Lung (tissue), 12 donors: Measurements from ENCODE around the gene SZT2. TPM values are rescaled to one million over a fixed set of nuclear protein-coding genes. Genes with fewer than 3 reads are reported as not detected.

Experiments
- ATAC-seq: fragments of 200-7000 bp; cut with Tn5 transposase; one replicate; pipeline ENCODE4 v1.9.1; 2020; ENCODE audit warnings: moderate number of reproducible peaks; ENCODE audit not compliant: insufficient read depth, low FRiP score
- DNase-seq, 3 donors: peaks; one replicate each; pipeline ENCODE4 v3.0.0-alpha.2; 2013 to 2017
- H3K27ac ChIP-seq, 2 donors: one replicate each; pipeline ENCODE4 v1.5.1; 2013; ENCODE audit warnings: mild to moderate bottlenecking in 2 of 2, moderate library complexity in 2 of 2, control low read depth in 1 of 2, inconsistent platforms in 1 of 2, low read depth in 1 of 2, low read length in 1 of 2
- H3K27me3 ChIP-seq, 3 donors: one replicate each; pipeline ENCODE4 v1.5.1; 2013; ENCODE audit warnings: low read length in 2 of 3; ENCODE audit not compliant: control insufficient read depth in 3 of 3, insufficient read depth in 3 of 3
- H3K36me3 ChIP-seq, 4 donors: one replicate each; pipeline ENCODE4 v1.5.1; 2013; ENCODE audit warnings: low read length in 4 of 4, mild to moderate bottlenecking in 1 of 4, moderate library complexity in 1 of 4; ENCODE audit not compliant: control insufficient read depth in 4 of 4, insufficient read depth in 4 of 4
- H3K4me1 ChIP-seq, 5 donors: one replicate each; pipeline ENCODE4 v1.5.1; 2013; ENCODE audit warnings: low read length in 5 of 5, mild to moderate bottlenecking in 2 of 5, moderate library complexity in 1 of 5; ENCODE audit not compliant: control insufficient read depth in 5 of 5, insufficient read depth in 5 of 5
- H3K4me3 ChIP-seq: one replicate; pipeline ENCODE4 v1.5.1; 2013; ENCODE audit warnings: mild to moderate bottlenecking, control low read depth, moderate library complexity
- H3K9ac ChIP-seq, 2 donors: one replicate each; pipeline ENCODE4 v1.5.1; 2013; ENCODE audit warnings: low read length in 2 of 2, control low read depth in 1 of 2; ENCODE audit not compliant: insufficient read depth in 1 of 2
- H3K9me3 ChIP-seq, 4 donors: one replicate each; pipeline ENCODE4 v1.5.1; 2013; ENCODE audit warnings: low read length in 3 of 4, mild to moderate bottlenecking in 1 of 4, moderate library complexity in 1 of 4; ENCODE audit not compliant: control insufficient read depth in 4 of 4, insufficient read depth in 3 of 4
- WGBS, 2 donors: extraction: QIAGEN DNeasy Blood & Tissue Kit; methylation state at CpG; one replicate each; pipeline ENCODE4 v1.1.7; 2013; 5-methylcytosine and 5-hydroxymethylcytosine counted together
- polyA plus RNA-seq, 2 donors: library from polyadenylated mRNA; stranded (reverse); fragments of 200-250 nt; gene quantifications; one replicate each; pipeline ENCODE4 v1.2.1, GENCODE V29; 2013
- total RNA-seq, 2 donors: library from RNA; depleted of rRNA in 1 of 2; stranded (reverse); fragments of >200 nt in 1 of 2; gene quantifications; one replicate each; pipeline ENCODE4 v1.2.1, GENCODE V29; 2014 to 2021
- TF ChIP-seq, protein P1 (sequence below): IDR thresholded peaks from 2 replicates; pipeline ENCODE4 v1.5.1; 2012; ENCODE audit warnings: mild to moderate bottlenecking; ENCODE audit errors: control extremely low read depth, extremely low read depth
- donor health status: control.
- donor health status: control.
- donor health status: Bipolar disorder and iron deficiency.
- donor health status: healthy.
- donor health status: DM: yes; HTN: yes; CAD: no.

The SZT2 gene
- total and polyA plus RNA-seq, 4 donors, result 15.2 to 71.5 (median 40.2) TPM

DNA sequence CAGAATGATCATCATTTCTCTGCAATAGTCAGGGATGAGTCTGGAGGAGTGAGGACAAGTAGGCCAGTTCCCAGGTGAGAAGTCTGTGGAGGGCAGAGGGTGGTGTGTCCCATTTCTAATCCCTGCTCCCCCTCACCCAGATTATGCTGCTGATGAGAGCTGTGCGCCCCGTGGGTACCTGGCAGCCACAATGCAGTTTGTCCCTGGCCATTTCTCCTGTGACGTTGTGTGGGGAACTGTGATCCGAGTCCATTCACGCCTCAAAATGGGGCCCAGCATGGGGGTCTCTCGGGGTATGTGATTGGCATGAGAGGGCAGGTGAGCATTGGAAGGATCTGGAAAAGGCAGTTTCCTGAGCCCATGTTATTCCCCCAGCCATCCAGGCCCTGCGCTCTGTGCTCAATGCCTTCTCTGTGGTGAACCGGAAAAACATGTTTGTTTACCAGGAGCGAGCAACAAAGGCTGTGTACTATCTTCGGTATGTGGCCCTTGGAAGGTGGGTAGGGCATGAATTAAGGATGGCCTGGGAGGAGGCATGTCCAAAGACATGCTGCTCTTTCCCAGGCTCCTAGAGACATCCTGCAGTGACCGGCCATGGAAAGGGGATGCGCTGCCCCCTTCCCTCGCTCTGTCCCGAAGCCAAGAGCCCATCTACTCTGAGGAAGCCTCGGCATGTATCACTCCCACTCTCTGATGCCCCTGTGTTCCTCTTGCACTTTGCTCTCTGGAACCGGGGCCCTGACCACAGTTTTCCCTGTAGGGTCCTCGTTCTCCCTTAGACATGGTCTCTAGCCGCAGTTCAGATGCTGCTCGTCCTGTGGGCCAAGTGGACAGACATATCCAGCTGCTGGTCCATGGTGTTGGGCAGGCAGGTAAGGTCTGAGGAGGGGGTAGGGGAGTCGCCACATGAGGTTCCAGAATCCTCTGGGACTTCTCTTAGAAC is 47.6 kb downstream of the SZT2 start:
- WGBS, 2 donors, result 93 to 94% methylated on average over 20 of the region's 20 CpGs
- Histone ChIP-seq H3K27ac (no peak overlapping the region), H3K27me3 (no peaks in the 10 kb centered on the region), H3K9me3 (no peaks in the 10 kb centered on the region), H3K9ac (no peak overlapping the region), H3K4me1 (peaks cover 0 to 4% (median 0%) of the 10 kb centered on the region in 5 donors), H3K36me3 (peaks cover 8 to 60% (median 43%) of the 10 kb centered on the region in 4 donors), H3K4me3 (no peak overlapping the region)
- no peak for ATAC-seq
- DNase-seq, result peak in 1 of 3 donors; percentile 3
- TF ChIP-seq, protein P1, sequence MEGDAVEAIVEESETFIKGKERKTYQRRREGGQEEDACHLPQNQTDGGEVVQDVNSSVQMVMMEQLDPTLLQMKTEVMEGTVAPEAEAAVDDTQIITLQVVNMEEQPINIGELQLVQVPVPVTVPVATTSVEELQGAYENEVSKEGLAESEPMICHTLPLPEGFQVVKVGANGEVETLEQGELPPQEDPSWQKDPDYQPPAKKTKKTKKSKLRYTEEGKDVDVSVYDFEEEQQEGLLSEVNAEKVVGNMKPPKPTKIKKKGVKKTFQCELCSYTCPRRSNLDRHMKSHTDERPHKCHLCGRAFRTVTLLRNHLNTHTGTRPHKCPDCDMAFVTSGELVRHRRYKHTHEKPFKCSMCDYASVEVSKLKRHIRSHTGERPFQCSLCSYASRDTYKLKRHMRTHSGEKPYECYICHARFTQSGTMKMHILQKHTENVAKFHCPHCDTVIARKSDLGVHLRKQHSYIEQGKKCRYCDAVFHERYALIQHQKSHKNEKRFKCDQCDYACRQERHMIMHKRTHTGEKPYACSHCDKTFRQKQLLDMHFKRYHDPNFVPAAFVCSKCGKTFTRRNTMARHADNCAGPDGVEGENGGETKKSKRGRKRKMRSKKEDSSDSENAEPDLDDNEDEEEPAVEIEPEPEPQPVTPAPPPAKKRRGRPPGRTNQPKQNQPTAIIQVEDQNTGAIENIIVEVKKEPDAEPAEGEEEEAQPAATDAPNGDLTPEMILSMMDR, result no peak

- TF ChIP-seq, protein P1, result no peak
- ATAC-seq (no peak), DNase-seq (no peak)
- peaks cover 0 to 4% (median 0%) of the 10 kb centered on the region in 5 donors for H3K4me1 ChIP-seq
- no peak overlapping the region for H3K27ac ChIP-seq
- no peaks in the 10 kb centered on the region for H3K9me3 ChIP-seq
- no peaks in the 10 kb centered on the region for H3K27me3 ChIP-seq
- WGBS, 2 donors, result 93 to 98% methylated on average over 3 of the region's 3 CpGs
- no peak overlapping the region for H3K4me3 ChIP-seq
- no peak overlapping the region for H3K9ac ChIP-seq
- peaks cover 8 to 59% (median 43%) of the 10 kb centered on the region in 4 donors for H3K36me3 ChIP-seq
Observed at GRCh38 chr1:43438006-43438405, 48.3 kb downstream of the SZT2 start.

GRCh38 chr1:43438576-43438952 is 48.9 kb downstream of the SZT2 start:
- Histone ChIP-seq H3K4me1 (peaks cover 0 to 4% (median 0%) of the 10 kb centered on the region in 5 donors), H3K27me3 (no peaks in the 10 kb centered on the region), H3K4me3 (no peak overlapping the region), H3K9me3 (no peaks in the 10 kb centered on the region), H3K27ac (no peak overlapping the region), H3K36me3 (peaks cover 5 to 57% (median 45%) of the 10 kb centered on the region in 4 donors), H3K9ac (no peak overlapping the region)
- 95 to 97% methylated on average over 8 of the region's 8 CpGs for WGBS, 2 donors
- ATAC-seq (no peak), DNase-seq (peak in 1 of 3 donors; percentile 2)
- TF ChIP-seq, protein P1, result no peak
